ENCODE data around the gene TMF1.

The TMF1 gene

GRCh38 chr3:69016901-69017300, 35.2 kb downstream of the TMF1 start:
- FAIRE-seq (no peak), DNase-seq (ENCODE audit: insufficient read length, low spot score) (no peak)

- no peak for FAIRE-seq
- no peak for DNase-seq (ENCODE audit: insufficient read length, low spot score)
These were observed 36.0 kb downstream of the TMF1 start for GRCh38 chr3:69016102-69016501.

GRCh38 chr3:69014022-69014580, 38.0 kb downstream of the TMF1 start:
- peak; percentile 61 for FAIRE-seq
- no peak for DNase-seq (ENCODE audit: insufficient read length, low spot score)

- DNase-seq (ENCODE audit: insufficient read length, low spot score) (peak; percentile 80), FAIRE-seq (peak; percentile 23)
These were observed 38.7 kb downstream of the TMF1 start, which contains the start of gene EOGT for GRCh38 chr3:69013253-69014021. Gene EOGT (minus strand): TSS chr3:69013684. CDS start chr3:69009846, 3,838 bp downstream.

DNA sequence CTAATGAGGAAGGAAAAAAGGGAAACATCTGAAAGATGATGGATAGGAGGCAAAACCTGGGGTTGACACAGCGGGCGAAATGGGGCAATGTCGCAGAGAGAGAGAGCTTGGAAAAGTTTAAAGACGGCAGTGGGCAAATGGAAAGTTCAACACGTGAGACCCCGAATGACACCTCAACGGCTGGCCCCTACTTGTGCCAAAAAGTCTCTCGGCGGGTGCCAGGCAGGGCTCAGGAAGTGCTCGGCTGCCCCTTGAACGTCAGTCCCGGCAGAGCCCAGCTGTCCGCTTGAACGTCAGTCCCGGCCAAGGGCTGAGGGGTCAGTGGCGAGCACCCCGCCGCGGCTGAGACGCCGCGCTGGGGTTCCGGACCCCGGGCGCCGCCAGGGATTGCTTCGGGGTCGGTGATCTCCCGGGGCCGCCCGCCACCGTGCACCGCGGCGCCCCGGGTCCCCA, 39.3 kb downstream of the TMF1 start:
- no peak for FAIRE-seq
- DNase-seq (ENCODE audit: insufficient read length, low spot score) = peak; percentile 32

GRCh38 chr3:69012100-69012799, 39.9 kb downstream of the TMF1 start:
- FAIRE-seq (no peak), DNase-seq (ENCODE audit: insufficient read length, low spot score) (no peak)

DNA sequence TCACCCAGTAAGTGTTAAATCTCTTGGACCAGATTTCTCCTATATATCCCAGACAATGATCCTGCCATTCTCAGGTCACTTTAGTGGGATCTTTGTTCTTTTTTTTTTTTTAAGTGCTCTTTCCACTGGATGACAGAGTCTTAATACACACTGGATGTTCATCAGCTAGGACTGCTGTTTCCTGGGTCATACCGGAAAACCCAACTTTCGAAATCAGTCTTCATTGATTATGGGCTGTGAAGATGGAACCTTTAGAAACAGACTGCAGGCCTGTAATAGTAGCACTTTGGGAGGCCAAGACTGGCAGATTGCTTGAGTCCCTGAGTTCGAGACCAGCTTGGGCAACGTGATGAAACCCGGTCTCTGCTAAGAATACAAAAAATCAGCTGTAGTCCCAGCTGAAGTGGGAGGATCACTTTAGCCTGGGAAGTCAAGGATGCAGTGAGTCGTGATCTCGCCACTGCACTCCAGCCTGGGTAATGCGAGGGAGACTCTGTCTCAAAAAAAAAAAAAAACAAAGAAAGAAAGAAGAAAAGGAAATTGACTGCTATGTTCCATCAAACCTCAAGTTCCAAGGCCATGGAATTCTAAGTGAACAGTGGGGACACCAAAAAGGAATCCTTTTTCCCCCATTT, 40.9 kb downstream of the TMF1 start:
- DNase-seq (ENCODE audit: insufficient read length, low spot score) (no peak), FAIRE-seq (no peak)

GRCh38 chr3:69009559-69010410, 42.3 kb downstream of the TMF1 start:
- FAIRE-seq (peak; percentile 64), DNase-seq (ENCODE audit: insufficient read length, low spot score) (no peak)

DNA sequence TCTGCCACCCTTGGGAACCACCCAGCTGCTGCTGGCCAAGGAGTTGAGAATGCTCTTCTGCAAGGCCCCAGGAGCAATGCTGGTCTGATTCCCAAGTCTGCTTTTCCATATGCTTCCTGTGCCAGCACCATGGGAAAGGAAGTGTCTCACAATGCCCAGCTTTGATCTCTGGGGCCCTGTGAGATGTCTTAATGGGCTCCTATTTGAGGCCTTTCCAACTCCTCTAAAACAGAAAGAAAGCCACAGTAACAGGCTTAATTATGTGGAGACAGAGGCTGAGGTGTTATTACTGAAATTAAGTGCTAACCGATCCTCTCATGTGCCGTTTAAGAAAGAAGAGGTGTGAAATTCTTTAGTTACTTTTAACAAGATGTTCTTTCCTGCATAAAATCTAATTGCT, 43.2 kb downstream of the TMF1 start:
- DNase-seq (ENCODE audit: insufficient read length, low spot score) = no peak
- no peak for FAIRE-seq

DNA sequence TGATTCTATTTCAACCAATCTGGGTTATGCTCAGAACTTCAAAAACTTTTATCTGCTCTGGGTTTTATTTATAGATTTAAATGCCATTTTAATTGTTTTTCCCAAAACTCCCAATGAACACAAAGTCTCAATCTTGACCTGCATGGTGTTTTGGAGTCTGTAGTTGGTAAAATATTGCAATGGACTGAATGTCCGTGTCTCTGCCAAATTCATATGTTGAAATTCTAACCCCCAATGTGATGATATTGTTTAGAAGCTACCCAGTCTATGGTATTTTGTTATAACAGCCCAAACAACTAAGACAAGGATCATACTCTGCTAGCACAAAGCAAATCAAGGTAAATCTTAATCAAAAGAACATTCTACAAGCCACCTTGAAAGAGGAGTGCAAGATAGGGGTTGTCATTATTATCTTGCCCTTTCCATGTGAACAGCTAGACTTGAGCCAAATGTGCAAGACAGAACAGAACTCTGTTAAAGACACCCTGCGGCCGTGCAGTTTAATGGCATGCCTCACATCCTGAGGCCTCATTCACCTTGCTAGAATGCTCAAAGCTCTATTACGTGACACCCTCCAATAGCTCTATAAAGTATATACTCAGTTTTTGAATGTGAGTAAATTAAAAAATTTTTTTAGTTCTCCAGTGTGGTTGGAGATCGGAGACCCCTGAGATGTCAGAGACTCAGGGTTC, 46.2 kb downstream of the TMF1 start:
- DNase-seq (ENCODE audit: insufficient read length, low spot score) (no peak), FAIRE-seq (no peak)

- no peak for FAIRE-seq
- no peak for DNase-seq (ENCODE audit: insufficient read length, low spot score)
These were observed 46.9 kb downstream of the TMF1 start for GRCh38 chr3:69005071-69005790.

- DNase-seq (ENCODE audit: insufficient read length, low spot score) (no peak), FAIRE-seq (no peak)
These were observed 48.0 kb downstream of the TMF1 start for GRCh38 chr3:69004138-69004537.

GRCh38 chr3:68999605-69000004, 52.5 kb downstream of the TMF1 start:
- FAIRE-seq (no peak), DNase-seq (ENCODE audit: insufficient read length, low spot score) (no peak)

DNA sequence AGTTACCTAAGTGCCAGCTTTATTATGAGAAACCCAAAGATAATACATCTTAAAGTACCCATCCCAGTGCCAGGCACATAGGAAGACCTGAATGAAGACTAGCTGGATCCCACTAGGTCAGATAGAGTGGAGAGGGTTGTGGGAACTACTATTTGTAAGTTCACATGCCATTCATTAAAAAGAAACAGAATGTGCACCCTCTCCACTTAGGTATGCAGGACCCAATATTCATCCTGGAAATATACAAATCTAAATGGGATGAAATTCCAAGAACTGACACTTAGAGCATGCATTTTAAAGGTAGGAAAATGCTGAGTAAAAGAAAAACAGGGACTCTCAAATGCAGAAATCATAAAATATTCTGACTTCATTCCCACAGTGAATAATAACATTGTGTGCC, 53.0 kb downstream of the TMF1 start:
- DNase-seq (ENCODE audit: insufficient read length, low spot score) (no peak), FAIRE-seq (no peak)

DNA sequence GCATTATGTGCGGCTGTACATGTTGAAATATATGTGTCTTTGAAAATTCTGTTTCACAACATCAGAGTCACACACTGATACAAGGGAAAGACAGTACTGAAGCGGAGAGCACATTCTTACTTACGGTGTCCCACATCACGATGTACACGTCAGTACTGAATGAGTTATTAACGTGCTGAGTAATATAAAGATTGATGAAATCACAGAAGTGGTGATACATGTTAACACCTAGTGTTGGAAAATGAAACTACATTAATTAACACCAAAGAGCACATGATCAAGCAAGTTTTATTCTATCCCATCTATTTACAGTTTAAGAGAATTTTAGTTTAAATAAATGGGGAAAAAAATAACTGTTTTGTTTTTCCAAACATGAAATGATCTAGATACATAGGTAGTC, 54.2 kb downstream of the TMF1 start:
- no peak for DNase-seq (ENCODE audit: insufficient read length, low spot score)
- FAIRE-seq = no peak

- no peak for FAIRE-seq
- DNase-seq (ENCODE audit: insufficient read length, low spot score) = no peak
These were observed 55.7 kb downstream of the TMF1 start for GRCh38 chr3:68996356-68996995.

DNA sequence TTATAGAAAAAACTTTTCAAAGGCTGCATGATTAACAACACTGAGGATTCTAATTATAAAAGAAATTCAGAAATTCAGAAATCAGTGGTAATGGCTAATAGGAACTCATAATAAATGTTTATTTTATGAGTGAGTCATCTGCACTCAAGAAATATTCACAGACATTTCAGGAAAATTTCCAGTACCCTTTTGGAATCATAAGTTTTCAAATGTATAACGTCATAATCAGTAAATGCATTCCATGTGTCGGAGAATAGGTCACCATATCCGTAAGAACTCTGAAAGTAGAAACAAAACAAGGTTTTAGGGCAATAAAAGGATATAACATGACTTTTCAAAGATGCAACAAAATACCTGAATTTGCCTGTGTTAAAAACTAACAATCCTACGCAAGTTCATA, 63.4 kb downstream of the TMF1 start:
- no peak for FAIRE-seq
- no peak for DNase-seq (ENCODE audit: insufficient read length, low spot score)

GRCh38 chr3:68987322-68987721, 64.8 kb downstream of the TMF1 start:
- FAIRE-seq (no peak), DNase-seq (ENCODE audit: insufficient read length, low spot score) (no peak)
